CD4-positive, alpha-beta T cell treated with Interleukin-17A for 1 hour (primary cell): Measurements from ENCODE around the gene GRK6.
"Not testable (repeated sequence)": the region's sequence is repeated elsewhere in the genome, so short reads cannot be mapped to it uniquely, and the experiment has no call there.

ENCODE experiments used
- DNase-seq: peaks from one replicate; pipeline ENCODE4 v3.0.0-alpha.2; 2020

GRK6 gene

GRCh38 chr5:177399997-177400868 lies 26.2 kb upstream of the GRK6 start, which contains the start of gene PFN3:
Gene PFN3, minus strand, starts transcription at chr5:177400661. Its CDS starts 85 bp downstream, at chr5:177400576.
- DNase-seq: no peak

- DNase-seq: peak; percentile 77
Measured at GRCh38 chr5:177402271-177403043, 24.0 kb upstream of the GRK6 start.

- peak; percentile 66 for DNase-seq
Measured at GRCh38 chr5:177403102-177403791, 23.2 kb upstream of the GRK6 start.

- DNase-seq: peak; percentile 91
Measured at GRCh38 chr5:177403792-177404640, 22.5 kb upstream of the GRK6 start.

- no peak for DNase-seq
Measured at GRCh38 chr5:177404641-177405179, 21.8 kb upstream of the GRK6 start.

- DNase-seq: no peak
Measured at GRCh38 chr5:177405312-177405711, 21.2 kb upstream of the GRK6 start.

GRCh38 chr5:177405805-177406204 lies 20.7 kb upstream of the GRK6 start:
- peak; percentile 42 for DNase-seq

- DNase-seq: no peak
Measured at GRCh38 chr5:177409043-177409801, 17.3 kb upstream of the GRK6 start, which contains the start of gene F12. Gene F12, minus strand, starts transcription at chr5:177409564. Its CDS starts 37 bp downstream, at chr5:177409527.

- DNase-seq: peak; percentile 38
Measured at GRCh38 chr5:177410575-177410974, 15.9 kb upstream of the GRK6 start.

- peak; percentile 78 for DNase-seq
Measured at GRCh38 chr5:177412603-177413233, 13.8 kb upstream of the GRK6 start.

GRCh38 chr5:177414481-177414880 lies 12.0 kb upstream of the GRK6 start:
- no peak for DNase-seq

- not testable (repeated sequence) for DNase-seq
Measured at GRCh38 chr5:177417081-177417480, 9.4 kb upstream of the GRK6 start.

- no peak for DNase-seq
Measured at GRCh38 chr5:177419046-177419445, 7.4 kb upstream of the GRK6 start.

- not testable (repeated sequence) for DNase-seq
Measured at GRCh38 chr5:177420472-177420871, 6.0 kb upstream of the GRK6 start.

- DNase-seq: no peak
Measured at GRCh38 chr5:177421062-177421798, 5.2 kb upstream of the GRK6 start.

- DNase-seq: no peak
Measured at GRCh38 chr5:177423671-177424070, 2.8 kb upstream of the GRK6 start.

GRCh38 chr5:177425196-177425800 lies 1.2 kb upstream of the GRK6 start:
- no peak for DNase-seq

GRCh38 chr5:177425801-177426565 lies 493 bp upstream of the GRK6 start:
- DNase-seq: peak; percentile 100
